H54 (cell line): Measurements from ENCODE around the gene DERL3.
A peak's percentile ranks its signal among the peaks of the same experiment; 100 is the strongest.

Experiments used
- DNase-seq: peaks from one replicate; pipeline ENCODE4 v3.0.0; 2011; ENCODE audit warnings: low spot score, mixed read lengths; ENCODE audit not compliant: insufficient read length
- FAIRE-seq: peaks from 3 replicates; lab custom pipeline; 2011; peaks lifted over from hg19 to GRCh38; lab: Jason Lieb, UNC
- POLR2A ChIP-seq: IDR thresholded peaks from 2 replicates; pipeline ENCODE4 v1.6.1; 2011; ENCODE audit warnings: low read depth, mild to moderate bottlenecking, low read length

The DERL3 gene

GRCh38 chr22:23796461-23796860 is 42.3 kb downstream of the DERL3 start:
- no peak for TF ChIP-seq POLR2A
- no peak for FAIRE-seq
- no peak for DNase-seq

- TF ChIP-seq POLR2A, result no peak
- no peak for DNase-seq
- no peak for FAIRE-seq
Measured at GRCh38 chr22:23793326-23793725, 45.5 kb downstream of the DERL3 start.

GRCh38 chr22:23791738-23792645 is 46.8 kb downstream of the DERL3 start:
- TF ChIP-seq POLR2A, result no peak
- DNase-seq, result no peak
- FAIRE-seq, result no peak

- DNase-seq, result no peak
- no peak for FAIRE-seq
- TF ChIP-seq POLR2A, result no peak
Measured at GRCh38 chr22:23790819-23791737, 47.7 kb downstream of the DERL3 start.

GRCh38 chr22:23789638-23790037 is 49.2 kb downstream of the DERL3 start:
- FAIRE-seq (no peak), DNase-seq (no peak)
- no peak for TF ChIP-seq POLR2A

- DNase-seq (no peak), FAIRE-seq (no peak)
- no peak for TF ChIP-seq POLR2A
Measured at GRCh38 chr22:23789121-23789520, 49.7 kb downstream of the DERL3 start.

- TF ChIP-seq POLR2A, result no peak
- DNase-seq, result no peak
- FAIRE-seq, result no peak
Measured at GRCh38 chr22:23787910-23788309, 50.9 kb downstream of the DERL3 start.

GRCh38 chr22:23787600-23787896 is 51.3 kb downstream of the DERL3 start:
- no peak for TF ChIP-seq POLR2A
- DNase-seq (no peak), FAIRE-seq (no peak)

GRCh38 chr22:23786752-23787599 is 51.8 kb downstream of the DERL3 start, which contains the start of gene SMARCB1:
SMARCB1 (plus strand) TSS chr22:23786966; CDS start chr22:23787170, 204 bp downstream.
- TF ChIP-seq POLR2A, result peak; percentile 60
- DNase-seq (peak; percentile 75), FAIRE-seq (no peak)

GRCh38 chr22:23786261-23786710 is 52.5 kb downstream of the DERL3 start:
- no peak for TF ChIP-seq POLR2A
- no peak for FAIRE-seq
- DNase-seq, result no peak
